Calu3 (cell line): ENCODE data around the gene GKN1. TPM values are rescaled to one million over a fixed set of nuclear protein-coding genes. Genes with fewer than 3 reads are reported as not detected.
A peak's percentile ranks its signal among the peaks of the same experiment; 100 is the strongest.

ENCODE experiments used
- BruUV-seq: library from RNA; stranded (reverse); fragments of 400-500 nt; replicated peaks from 2 replicates; lab custom pipeline; 2021; lab: Mats Ljungman, UMichigan
- CTCF ChIA-PET: fragments of 300-600 bp; sonication (Branson Sonifier 250); formaldehyde crosslinking; loops from one replicate; lab custom pipeline; 2022; ENCODE audit warnings: antibody characterized with exemption; lab: Charles Lee
- DNase-seq: peaks from one replicate; pipeline ENCODE4 v3.0.0; 2022
- H3K27ac Mint-ChIP-seq: one replicate; pipeline ENCODE4 v1.8.0; 2022; ENCODE audit warnings: mixed read lengths; ENCODE audit not compliant: unreplicated experiment
- H3K27me3 Mint-ChIP-seq: one replicate; pipeline ENCODE4 v1.8.0; 2022; ENCODE audit warnings: mixed read lengths; ENCODE audit not compliant: unreplicated experiment
- H3K36me3 Mint-ChIP-seq: one replicate; pipeline ENCODE4 v1.8.0; 2022; ENCODE audit warnings: mild to moderate bottlenecking, moderate library complexity, mixed read lengths; ENCODE audit not compliant: insufficient read depth, unreplicated experiment
- H3K4me1 Mint-ChIP-seq: one replicate; pipeline ENCODE4 v1.8.0; 2022; ENCODE audit warnings: mild to moderate bottlenecking, low read depth, mixed read lengths; ENCODE audit not compliant: unreplicated experiment
- H3K4me3 Mint-ChIP-seq: one replicate; pipeline ENCODE4 v1.8.0; 2022; ENCODE audit warnings: mild to moderate bottlenecking, low read depth, moderate library complexity, mixed read lengths; ENCODE audit not compliant: unreplicated experiment
- H3K9me3 Mint-ChIP-seq: one replicate; pipeline ENCODE4 v1.8.0; 2022; ENCODE audit warnings: low read depth, mixed read lengths; ENCODE audit not compliant: unreplicated experiment
- CTCF ChIP-seq: fragments of 200-600 bp; IDR thresholded peaks from one replicate; pipeline ENCODE4 v1.8.0; 2022; ENCODE audit warnings: antibody characterized with exemption; ENCODE audit not compliant: unreplicated experiment
- intact Hi-C: fragments of 100-400 bp; cut with micrococcal nuclease; formaldehyde crosslinking; loops from one replicate; pipeline ENCODE4 v1.10.0; 2022; ENCODE audit not compliant: unreplicated experiment
- total RNA-seq: library from RNA; stranded (reverse); gene quantifications from 2 replicates; pipeline ENCODE4 v1.2.3, GENCODE V29; 2022

Gene GKN1
- total RNA-seq, 1 experiment from 2014 or later: not detected

- H3K27ac Mint-ChIP-seq: no peak overlapping the region
These were observed 36.2 kb downstream of the GKN1 start for GRCh38 chr2:69010437-69011194.

GRCh38 chr2:69011611-69012157 lies 37.2 kb downstream of the GKN1 start:
- Mint-ChIP-seq H3K4me3 (no peak overlapping the region), H3K27ac (no peak overlapping the region), H3K4me1 (peaks cover 10% of the 10 kb centered on the region), H3K36me3 (peaks cover 11% of the 10 kb centered on the region), H3K27me3 (peaks cover 81% of the 10 kb centered on the region), H3K9me3 (no peaks in the 10 kb centered on the region)
- no peak for TF ChIP-seq CTCF
- DNase-seq: no peak
- CTCF ChIA-PET: no interaction called here
- intact Hi-C loops: no loop called here
- BruUV-seq: no TSS peak

More at GRCh38 chr2:69010437-69011194, 36.2 kb downstream of the GKN1 start:
- H3K27me3 Mint-ChIP-seq: peaks cover 91% of the 10 kb centered on the region
- no TSS peak for BruUV-seq
- peaks cover 11% of the 10 kb centered on the region for H3K36me3 Mint-ChIP-seq
- DNase-seq: no peak
- TF ChIP-seq CTCF: no peak
- peaks cover 10% of the 10 kb centered on the region for H3K4me1 Mint-ChIP-seq
- intact Hi-C loops: no loop called here
- no peak overlapping the region for H3K4me3 Mint-ChIP-seq
- no peaks in the 10 kb centered on the region for H3K9me3 Mint-ChIP-seq
- CTCF ChIA-PET: no interaction called here

GRCh38 chr2:69012310-69013141 lies 38.1 kb downstream of the GKN1 start:
- Mint-ChIP-seq H3K27me3 (peaks cover 87% of the 10 kb centered on the region), H3K9me3 (no peaks in the 10 kb centered on the region), H3K36me3 (peaks cover 11% of the 10 kb centered on the region), H3K4me3 (peak overlapping the region; percentile 69), H3K27ac (no peak overlapping the region), H3K4me1 (peaks cover 10% of the 10 kb centered on the region)
- no TSS peak for BruUV-seq
- peak; percentile 56 for TF ChIP-seq CTCF
- intact Hi-C loops: no loop called here
- CTCF ChIA-PET: interaction anchor here (0.9 kb wide), 1 partner anchor 294 kb away, joined by 5 read pairs; no protein-coding TSS in a partner anchor
- peak; percentile 31 for DNase-seq

GRCh38 chr2:69013142-69013839 lies 38.9 kb downstream of the GKN1 start, which contains the start of gene ANTXR1:
Gene ANTXR1, plus strand, starts transcription at chr2:69013179. Its CDS starts 321 bp downstream, at chr2:69013500.
- H3K4me1 Mint-ChIP-seq: peaks cover 10% of the 10 kb centered on the region
- peak; percentile 9 for DNase-seq
- no peak within 1 kb of the TSS for H3K27ac Mint-ChIP-seq
- peak within 1 kb of the TSS; percentile 69 for H3K4me3 Mint-ChIP-seq
- no peaks in the 10 kb centered on the region for H3K9me3 Mint-ChIP-seq
- peaks cover 90% of the 10 kb centered on the region for H3K27me3 Mint-ChIP-seq
- BruUV-seq: no TSS peak
- intact Hi-C loops: no loop called here
- CTCF ChIA-PET: interaction anchor here (0.9 kb wide), 1 partner anchor 293 kb away, joined by 5 read pairs; no protein-coding TSS in a partner anchor
- no peak for TF ChIP-seq CTCF
- peaks cover 11% of the 10 kb centered on the region for H3K36me3 Mint-ChIP-seq
